A204.1 (cell line): ENCODE measurements around the gene MMEL1.

Source experiments
- FAIRE-seq: peaks from 2 replicates; lab custom pipeline; 2012; peaks lifted over from hg19 to GRCh38; lab: Jason Lieb, UNC

MMEL1 gene

GRCh38 chr1:2642131-2642559, 9.3 kb upstream of the MMEL1 start:
- FAIRE-seq = no peak

GRCh38 chr1:2641381-2642130, 8.7 kb upstream of the MMEL1 start:
- FAIRE-seq = no peak

- FAIRE-seq = no peak
These were observed 7.8 kb upstream of the MMEL1 start for GRCh38 chr1:2640626-2641025.

GRCh38 chr1:2639607-2640521, 7.0 kb upstream of the MMEL1 start:
- FAIRE-seq = no peak

DNA sequence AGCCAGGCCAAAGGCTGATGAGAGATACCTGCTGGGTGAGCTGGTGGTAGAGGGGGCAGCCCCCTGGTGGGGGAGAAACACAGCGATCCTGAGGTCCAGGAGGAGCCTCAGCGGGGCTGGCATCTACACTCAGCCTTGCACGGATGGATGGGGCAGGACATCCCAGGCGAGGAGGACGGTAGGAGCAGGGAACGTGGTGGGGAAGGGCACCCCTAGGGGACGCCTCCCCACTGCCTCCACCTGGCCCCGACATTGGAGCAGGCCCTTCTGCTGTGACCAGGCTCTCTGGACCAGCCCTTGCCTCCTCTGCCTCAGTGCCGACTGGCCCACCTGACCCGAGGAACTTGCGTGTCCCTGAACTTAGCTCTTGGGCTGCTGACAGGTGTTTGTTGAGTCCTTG, 6.4 kb upstream of the MMEL1 start:
- no peak for FAIRE-seq

DNA sequence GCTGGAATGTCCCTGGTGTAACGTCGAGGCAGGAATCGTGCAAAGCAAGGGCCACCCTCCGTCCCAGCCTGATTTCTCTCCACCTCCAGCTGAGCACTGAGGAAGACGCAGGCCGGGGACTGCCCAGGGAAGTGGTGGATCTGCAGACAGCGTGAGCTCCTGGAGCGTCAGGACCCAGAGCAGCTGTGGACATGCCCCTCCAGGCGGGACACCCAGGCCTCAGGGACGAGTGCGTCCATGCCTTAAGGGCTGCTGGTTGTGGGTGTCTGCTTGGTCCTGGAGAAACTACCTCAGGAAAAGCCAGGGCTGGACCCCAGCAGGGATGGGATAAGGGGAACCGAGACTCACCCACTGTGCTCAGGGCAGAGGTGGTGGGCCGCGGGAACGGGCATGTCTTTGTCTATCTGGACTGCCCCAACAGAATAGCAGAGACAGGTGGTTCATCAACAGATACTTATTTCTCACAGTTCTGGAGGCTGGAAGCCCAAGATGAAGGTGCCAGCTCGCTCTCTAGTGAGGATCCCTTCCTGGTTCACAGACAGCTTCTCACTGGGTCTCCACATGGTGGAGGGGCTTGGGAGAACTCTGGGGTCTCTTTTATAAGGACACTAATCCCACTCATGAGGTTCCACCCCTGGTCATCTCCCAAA, 5.8 kb upstream of the MMEL1 start:
- FAIRE-seq = no peak

DNA sequence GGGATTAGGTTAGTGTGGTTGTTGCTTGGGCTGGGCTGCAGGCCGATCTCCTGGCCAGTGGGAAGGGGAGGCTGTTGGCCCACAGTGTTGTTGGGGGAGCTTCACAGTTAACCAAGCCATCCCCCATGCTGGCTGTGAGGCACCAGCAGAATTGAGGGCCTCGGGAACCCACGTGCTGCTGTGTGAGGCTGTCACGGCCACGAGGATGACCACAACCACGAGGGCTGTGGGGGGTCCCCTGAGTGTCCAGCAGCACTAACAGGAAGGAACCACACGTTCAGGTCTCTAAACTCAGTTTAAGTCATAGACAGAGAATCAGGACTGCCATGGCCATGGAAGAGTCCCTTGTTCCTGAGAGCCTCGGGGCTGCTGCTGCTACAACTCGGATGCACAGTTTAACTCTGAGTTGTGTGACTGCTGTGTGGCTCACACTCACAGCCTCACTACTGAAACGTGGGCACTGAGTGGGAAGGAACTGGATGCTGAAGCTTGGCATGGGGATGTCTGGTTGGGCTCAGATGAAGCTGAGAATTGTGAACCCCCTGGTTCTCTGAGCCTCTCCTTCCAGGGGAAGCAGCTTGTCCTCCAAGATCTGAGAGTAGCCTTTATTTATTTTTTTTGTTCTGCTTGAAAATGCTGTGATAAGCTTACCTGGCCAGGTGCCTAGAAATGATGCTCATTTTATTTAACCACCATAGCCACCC, 4.8 kb upstream of the MMEL1 start:
- FAIRE-seq = no peak

DNA sequence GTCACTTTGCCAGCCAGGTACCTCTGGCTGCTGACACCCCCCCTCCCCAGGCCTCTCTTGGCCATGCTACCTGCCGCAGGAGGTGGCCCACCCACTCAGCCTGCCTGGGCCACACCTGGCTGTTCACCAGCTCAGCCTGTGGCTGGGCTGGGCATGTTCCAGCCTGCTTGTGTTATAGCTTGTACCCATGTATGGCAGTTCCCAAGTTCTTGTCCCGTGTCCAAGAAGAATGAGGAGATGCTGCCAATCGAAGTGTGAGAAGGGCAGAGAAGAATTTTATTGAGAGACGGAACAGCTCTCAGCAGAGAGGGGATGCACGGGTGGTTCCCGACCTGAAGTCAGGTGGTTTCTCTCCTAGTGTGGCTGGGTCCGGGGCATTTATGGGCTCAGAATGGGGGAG, 3.9 kb upstream of the MMEL1 start:
- FAIRE-seq = no peak

GRCh38 chr1:2635361-2636010, 2.7 kb upstream of the MMEL1 start:
- no peak for FAIRE-seq

GRCh38 chr1:2633936-2634491, 1.2 kb upstream of the MMEL1 start:
- no peak for FAIRE-seq

DNA sequence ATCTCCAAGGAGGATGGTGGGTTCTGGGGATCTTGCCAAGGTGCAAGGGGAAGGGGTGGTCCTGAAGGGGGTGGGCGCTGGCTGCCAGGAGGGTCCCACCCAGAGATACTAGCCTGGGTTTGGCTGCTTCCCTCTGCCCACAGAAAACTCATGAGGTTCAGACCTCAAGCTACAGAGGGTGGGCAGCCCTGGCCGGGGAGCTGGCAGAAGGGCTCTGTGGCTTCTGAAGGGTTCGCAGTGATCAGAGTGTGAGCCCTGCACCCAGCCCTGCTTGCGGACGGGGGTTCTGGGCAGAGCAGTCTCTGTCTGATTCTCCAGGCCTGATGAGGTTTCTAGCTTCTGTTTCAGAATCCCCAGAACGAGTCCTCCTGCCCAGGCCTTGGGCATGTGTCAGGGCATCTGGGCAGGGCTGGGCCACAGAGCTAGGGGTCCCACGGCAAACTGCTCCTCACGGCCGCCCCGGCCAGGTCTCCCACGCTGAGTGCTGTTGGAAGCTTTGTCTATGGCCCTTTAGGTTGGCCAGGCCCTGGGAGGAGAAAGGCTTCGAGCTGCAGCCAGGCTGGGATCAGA, 635 bp upstream of the MMEL1 start:
- no peak for FAIRE-seq

- FAIRE-seq = no peak
These were observed 775 bp downstream of the MMEL1 start for GRCh38 chr1:2632051-2632430.

- FAIRE-seq = no peak
These were observed 1.4 kb downstream of the MMEL1 start for GRCh38 chr1:2631136-2632050.

- FAIRE-seq = no peak
These were observed 2.2 kb downstream of the MMEL1 start for GRCh38 chr1:2630498-2631135.

DNA sequence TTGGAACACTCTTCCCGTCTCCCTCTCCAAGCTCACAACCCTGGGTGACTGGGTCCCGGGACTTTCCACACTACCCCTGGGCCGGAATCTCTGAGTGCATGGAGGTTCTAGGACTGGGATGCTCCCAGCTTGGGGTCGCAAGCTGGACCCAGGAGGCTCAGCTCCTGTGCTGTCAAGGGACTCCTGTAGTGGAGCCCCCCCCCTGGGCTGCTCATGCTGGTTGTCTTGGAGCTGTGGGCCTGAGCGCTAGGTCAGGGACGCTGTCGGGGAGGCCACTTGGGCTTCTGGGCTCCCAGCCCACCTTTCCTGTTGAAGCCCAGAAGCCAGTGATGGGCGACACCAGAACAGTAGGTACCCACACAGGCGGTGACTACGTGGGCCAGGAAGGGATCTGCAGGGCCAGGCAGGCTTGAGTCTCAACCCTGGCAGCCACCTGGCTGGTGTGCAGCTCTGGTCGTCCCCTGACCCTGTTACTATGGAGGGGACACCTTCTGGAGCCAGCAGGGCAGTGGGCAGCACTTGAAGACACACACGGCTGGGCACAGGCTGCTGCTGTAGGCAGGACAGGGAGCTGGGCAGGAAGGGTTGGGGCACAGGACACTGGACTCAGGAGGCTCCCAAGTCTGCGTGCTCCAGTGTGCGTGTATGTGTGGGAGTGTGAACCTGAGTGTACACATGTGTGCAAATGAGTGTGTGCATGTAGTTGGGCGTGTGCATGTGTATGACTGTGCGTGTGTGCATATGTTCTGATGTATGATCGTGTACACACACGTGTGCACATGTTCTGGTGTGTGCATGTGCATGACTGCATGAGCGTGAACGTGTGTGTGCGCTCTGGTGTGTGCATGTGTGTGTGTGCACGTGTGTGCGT, 3.0 kb downstream of the MMEL1 start:
- no peak for FAIRE-seq

DNA sequence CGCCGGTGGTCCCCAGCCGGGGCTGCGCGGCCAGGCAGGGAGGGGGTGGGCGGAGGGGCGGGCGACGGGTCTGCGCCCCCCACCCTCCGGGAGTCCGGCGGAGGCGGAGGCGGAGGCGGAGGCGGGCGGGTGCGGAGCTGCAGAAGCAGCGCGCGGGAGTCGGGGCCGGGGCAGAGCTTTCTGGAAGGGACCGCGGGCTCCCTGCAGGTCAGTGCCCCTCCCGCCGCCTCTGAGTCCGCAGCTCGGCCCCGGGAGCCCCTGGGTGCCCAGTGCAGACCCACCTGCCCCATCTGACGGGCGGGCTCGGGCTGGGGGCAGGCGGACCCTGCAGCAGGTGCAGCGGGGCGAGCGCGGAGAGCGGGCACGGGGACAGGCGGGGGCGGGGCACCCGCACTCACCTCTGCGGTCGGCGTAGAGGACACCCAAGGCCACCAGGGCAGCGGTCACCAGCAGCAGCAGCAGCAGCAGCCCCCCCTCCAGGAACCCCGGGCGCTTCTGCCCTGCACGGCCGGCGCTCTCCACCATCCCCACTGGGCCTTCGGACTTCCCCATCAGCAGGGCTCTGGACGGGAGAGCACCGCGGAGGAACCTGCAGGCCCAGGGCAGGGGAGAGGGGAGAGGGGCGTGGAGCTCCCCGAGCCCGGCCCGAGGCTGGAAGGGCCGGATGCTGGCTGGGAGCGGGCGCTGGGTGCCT, 3.7 kb downstream of the MMEL1 start:
- FAIRE-seq = no peak

DNA sequence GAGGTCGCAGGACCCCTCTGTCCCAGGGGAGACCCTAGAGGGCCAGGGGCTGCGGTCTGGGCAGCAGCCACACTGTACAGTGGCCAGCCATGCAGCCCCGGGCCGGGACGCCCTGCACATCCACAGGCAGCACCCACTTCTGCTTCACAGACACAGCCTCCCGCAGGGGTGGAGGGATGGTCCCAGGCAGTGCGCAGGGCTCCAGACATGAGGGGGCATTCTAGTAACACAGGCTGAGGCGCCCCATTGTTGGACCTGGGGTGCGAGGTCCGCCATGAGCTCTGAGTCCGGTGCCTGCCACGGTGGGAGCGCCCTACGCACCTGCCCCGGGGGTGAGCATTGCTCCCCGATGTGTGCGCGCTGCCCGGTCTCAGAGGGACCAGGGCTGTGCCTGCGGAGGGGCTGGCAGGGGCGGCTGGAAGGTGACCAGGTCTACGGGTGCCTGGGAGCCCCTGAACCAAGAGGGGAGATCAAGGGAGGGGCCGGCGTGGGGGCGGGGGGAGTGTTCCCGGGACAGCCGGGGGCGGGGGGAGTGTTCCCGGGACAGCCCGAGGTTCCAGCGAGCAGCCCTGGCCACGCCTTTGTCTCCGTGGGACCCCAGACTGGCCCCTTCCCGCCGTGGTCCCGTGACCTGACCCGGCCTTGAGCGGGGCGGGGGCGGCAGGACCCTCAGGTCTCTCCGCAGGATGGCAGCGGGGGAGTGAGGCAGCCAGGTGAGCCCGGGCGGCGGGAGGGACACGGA, 4.5 kb downstream of the MMEL1 start:
- FAIRE-seq = no peak
